DLD1 (cell line): ENCODE data around the gene TLR2.

Experiments used
- in situ Hi-C: cut with HindIII; loops from 2 replicates; pipeline ENCODE4 v1.10.0; 2017; ENCODE audit warnings: low sequenced_read_pairs

Gene TLR2

DNA sequence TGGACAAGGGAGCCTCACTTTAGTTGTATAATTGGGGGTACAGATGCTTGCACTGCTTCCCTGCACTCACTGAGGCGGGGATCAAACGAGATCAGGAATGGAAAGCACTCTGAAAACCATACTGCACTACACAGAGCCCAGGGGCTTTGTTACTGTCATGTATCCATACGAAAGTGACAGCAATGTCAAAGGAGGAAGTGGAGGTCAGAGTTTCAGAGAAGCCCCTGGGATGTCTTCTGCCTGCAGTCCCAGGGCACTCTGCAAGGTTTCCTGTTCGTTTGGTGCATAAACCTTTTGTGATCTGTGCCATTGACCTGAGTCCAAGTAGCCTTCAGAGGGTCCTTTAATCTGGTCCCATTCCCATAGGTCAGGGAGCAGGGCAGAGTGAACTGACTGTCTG, 44.6 kb downstream of the TLR2 start:
- in situ Hi-C loops, result no loop called here

DNA sequence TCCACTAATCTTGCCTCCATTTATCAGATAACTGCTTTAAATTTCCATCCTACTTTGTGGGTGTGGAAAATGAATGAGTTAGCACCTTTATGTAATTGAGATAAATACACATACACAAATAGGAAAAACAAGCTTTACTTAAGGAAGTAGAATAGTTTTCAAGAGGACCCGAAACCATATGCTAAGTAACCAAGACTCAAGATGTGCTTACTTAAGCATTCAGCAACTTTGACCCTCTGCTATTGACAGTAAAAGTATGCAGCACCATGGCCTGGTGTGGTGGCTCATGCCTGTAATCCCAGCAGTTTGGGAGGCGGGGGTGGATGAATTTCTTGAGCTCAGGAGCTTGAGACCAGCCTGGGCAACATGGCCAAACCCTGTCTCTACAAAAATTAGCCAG, 45.8 kb downstream of the TLR2 start:
- in situ Hi-C loops, result no loop called here

DNA sequence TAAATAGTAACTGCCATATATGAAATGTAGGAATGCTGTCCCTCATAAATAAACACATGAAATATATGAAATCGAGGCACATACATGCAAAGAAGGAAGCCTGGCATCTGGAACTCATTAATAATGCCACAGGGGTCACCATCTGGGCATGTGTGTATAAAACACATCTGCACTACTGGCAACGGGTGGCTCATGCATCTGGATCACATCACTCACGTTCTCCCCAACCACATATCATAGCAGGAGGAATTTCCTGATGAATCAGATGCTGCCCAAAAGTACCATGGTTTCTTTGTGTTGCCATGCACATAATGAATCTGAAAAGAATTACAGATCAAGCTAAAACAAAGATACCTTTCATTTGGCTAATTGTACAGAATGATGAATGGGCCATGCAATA, 47.2 kb downstream of the TLR2 start:
- in situ Hi-C loops, result no loop called here

DNA sequence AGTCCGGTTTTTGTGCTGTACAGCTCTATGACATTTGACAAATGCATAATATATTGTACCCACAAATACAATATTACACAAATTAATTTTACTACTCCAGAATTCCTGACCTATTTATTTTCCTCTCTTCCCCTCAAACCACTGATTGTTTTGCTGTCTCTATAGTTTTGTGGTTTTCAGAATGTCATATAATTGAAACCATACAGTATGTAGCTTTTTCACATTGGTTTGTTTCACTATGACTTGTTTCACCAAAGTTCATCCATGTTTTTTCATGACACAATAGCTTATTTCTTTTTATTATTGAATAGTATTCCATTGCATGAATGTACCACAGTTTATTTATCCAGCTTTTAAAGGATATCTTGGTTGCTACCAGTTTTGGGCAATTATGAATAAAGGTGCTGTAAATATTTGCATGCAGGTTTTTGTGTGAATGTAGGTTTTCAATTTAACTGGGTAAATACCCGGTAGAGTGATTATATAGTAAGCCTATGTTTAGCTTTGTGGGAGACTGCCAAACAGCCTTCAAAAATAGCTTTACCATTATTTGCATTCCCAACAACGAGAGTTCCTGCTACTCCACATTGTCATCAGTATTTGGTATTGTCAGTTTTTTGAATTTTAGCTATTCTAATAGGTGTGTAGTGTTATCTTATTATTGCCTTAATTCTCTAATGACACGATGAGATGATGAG, 49.8 kb downstream of the TLR2 start:
- in situ Hi-C loops, result no loop called here

DNA sequence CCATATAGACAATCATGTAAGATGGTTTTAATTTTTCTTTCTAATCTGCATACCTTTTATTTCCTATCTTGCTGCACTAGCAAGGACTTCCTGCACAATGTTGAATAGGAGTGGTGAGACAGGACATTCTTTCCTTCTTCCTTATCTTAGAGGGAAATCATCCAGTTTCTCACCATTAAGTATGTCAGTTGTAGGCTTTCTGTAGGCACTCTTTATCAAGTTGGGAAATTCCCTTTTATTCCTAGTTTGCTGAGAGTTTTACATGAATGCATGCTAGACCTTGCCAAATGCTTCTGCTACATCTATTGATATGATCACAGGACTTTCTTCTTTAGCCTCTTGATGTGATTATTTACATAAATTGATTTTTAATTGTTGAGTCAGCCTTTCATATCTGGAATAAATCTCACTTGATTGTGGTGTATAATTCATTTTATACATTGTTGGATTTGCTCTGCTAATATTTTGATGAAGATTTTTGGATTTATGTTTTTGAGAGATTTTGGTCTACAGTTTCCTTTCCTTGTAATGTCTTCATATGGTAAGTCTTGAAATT, 51.9 kb downstream of the TLR2 start:
- in situ Hi-C loops, result no loop called here

DNA sequence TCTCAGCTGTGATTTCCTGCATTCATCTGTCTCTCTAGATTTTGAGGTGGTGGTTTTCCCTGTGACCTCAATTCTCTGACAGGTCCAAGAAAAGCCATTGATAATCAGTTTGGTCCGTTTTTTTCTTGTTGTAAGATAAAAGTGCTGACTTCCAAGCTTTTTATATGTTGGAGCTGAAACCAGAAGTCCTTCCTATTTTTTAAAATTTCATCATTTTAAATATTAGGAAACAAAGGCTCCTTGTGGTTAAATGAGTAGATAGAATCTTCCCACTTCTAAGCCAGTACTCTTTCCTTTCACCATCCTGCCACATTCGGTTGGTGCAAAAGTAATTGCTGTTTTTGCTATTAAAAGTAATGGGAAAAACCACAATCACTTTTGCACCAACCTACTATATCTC, 57.5 kb downstream of the TLR2 start:
- in situ Hi-C loops, result no loop called here

DNA sequence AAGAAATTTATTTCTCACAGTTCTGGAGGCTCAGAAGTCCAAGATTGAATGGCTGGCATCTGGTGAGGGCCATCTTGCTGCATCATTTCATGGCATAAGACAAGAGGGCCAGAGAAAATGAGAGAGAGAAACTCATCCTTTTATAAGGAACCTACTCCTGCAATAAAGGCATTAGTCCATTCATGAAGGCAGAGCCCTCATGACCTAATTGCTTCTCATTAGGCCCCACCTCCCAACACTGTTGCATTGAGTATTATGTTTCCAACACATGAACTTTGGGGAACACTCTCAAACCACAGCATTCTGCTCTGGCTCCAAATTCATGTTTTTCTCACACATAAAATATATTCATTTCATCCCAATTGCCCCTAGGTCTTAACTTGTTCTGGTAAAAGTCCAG, 61.6 kb downstream of the TLR2 start:
- in situ Hi-C loops, result no loop called here

DNA sequence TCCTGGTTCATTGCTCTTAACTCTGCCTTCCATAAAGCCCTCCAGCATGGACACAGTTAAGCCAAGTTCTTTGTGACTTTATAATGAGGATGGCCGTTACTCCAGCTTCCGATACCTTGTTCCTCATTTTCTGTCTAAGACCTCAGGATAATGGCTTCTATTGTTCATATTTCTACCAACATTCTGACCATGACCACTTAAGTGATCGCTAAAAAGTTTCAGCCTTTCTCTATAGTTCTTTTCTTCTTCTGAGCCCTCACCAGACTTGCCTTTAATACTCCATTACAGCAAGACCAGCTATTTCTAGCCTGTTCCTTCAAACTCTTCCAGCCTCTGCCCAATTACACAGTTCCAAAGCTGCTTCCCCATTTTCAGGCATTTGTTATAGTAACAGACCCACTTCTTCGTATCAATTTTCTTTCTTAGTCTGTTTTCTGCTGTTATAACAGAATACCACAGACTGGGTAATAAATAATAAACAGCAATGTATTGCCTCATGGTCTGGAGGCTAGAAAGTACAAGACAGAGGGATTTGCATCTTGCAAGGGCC, 63.4 kb downstream of the TLR2 start:
- in situ Hi-C loops, result no loop called here

DNA sequence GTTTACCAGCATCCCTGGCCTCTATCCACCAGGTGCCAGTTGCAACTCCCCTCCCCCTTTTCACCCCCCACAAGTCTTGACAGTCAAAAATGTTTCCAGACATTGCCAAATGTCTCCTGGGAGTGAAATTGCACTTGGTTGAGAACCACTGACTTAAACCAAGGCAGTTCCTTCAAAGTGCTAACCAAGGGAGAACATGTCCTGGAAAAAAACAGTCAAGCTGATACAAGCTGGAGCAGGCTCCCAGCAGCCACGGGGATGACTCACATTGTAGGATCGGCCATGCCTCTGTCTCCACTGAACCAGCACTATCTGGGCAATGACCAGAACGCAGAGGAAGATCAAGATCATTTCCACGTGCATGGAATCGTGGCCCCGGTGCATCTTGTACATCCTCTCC, 64.3 kb downstream of the TLR2 start:
- in situ Hi-C loops, result no loop called here

DNA sequence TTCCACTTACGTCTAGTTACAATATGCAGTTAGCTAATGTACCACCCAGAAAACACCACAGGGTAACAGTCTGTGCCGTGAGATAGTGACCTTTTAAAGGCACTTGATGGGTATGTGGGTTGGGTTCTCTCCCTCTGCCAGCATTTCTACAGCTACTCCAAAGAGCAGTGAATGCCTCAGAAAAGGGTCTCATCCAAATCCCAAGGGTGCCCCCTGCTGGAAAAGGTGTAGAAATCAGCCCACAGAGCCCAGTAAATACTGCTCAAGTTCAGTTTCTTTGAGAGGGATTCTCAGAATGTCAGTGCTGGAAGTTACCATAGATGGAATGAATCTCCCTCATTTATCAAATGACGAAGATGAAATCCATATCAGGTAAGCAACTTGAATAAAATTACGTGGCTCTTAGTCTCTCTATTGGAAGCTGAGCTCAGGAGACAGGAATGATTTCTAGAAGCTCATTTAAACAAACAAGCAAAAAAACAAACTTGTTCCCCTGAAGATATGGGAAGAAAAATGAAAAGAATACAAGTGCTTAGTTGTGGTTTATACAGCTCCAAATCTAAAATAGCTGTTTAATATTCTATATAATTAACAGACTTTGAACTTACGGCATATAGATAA, 66.2 kb downstream of the TLR2 start:
- in situ Hi-C loops, result no loop called here

DNA sequence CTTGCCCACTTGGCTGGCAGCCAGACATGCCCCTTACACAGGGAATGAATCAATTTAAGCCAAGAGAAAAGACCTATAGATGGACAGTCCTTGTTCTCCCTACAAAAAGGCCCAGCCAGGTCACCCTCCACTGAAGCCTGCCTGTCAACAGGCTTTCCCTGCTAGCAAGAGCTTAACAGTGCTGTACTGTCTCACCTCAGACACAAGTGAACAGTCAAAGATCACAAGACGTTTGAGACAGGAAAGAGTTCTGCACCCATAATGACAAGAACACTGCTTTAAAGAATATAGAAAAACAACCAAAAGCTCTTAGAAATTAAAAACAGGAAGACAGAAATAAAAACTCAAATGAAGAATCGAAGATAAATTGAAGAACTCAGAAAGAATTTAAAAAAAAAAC, 71.1 kb downstream of the TLR2 start:
- in situ Hi-C loops, result no loop called here
